Lung (tissue), 12 donors: Measurements from ENCODE around the gene TSPOAP1. TPM values are rescaled to one million over a fixed set of nuclear protein-coding genes. Genes with fewer than 3 reads are reported as not detected.
A peak's percentile ranks its signal among the peaks of the same experiment; 100 is the strongest.

ENCODE experiments used
- ATAC-seq: fragments of 200-7000 bp; cut with Tn5 transposase; one replicate; pipeline ENCODE4 v1.9.1; 2020; ENCODE audit warnings: moderate number of reproducible peaks; ENCODE audit not compliant: insufficient read depth, low FRiP score
- DNase-seq, 3 donors: peaks; one replicate each; pipeline ENCODE4 v3.0.0-alpha.2; 2013 to 2017
- H3K27ac ChIP-seq, 2 donors: one replicate each; pipeline ENCODE4 v1.5.1; 2013; ENCODE audit warnings: mild to moderate bottlenecking in 2 of 2, moderate library complexity in 2 of 2, control low read depth in 1 of 2, inconsistent platforms in 1 of 2, low read depth in 1 of 2, low read length in 1 of 2
- H3K27me3 ChIP-seq, 3 donors: one replicate each; pipeline ENCODE4 v1.5.1; 2013; ENCODE audit warnings: low read length in 2 of 3; ENCODE audit not compliant: control insufficient read depth in 3 of 3, insufficient read depth in 3 of 3
- H3K36me3 ChIP-seq, 4 donors: one replicate each; pipeline ENCODE4 v1.5.1; 2013; ENCODE audit warnings: low read length in 4 of 4, mild to moderate bottlenecking in 1 of 4, moderate library complexity in 1 of 4; ENCODE audit not compliant: control insufficient read depth in 4 of 4, insufficient read depth in 4 of 4
- H3K4me1 ChIP-seq, 5 donors: one replicate each; pipeline ENCODE4 v1.5.1; 2013; ENCODE audit warnings: low read length in 5 of 5, mild to moderate bottlenecking in 2 of 5, moderate library complexity in 1 of 5; ENCODE audit not compliant: control insufficient read depth in 5 of 5, insufficient read depth in 5 of 5
- H3K4me3 ChIP-seq: one replicate; pipeline ENCODE4 v1.5.1; 2013; ENCODE audit warnings: mild to moderate bottlenecking, control low read depth, moderate library complexity
- H3K9ac ChIP-seq, 2 donors: one replicate each; pipeline ENCODE4 v1.5.1; 2013; ENCODE audit warnings: low read length in 2 of 2, control low read depth in 1 of 2; ENCODE audit not compliant: insufficient read depth in 1 of 2
- H3K9me3 ChIP-seq, 4 donors: one replicate each; pipeline ENCODE4 v1.5.1; 2013; ENCODE audit warnings: low read length in 3 of 4, mild to moderate bottlenecking in 1 of 4, moderate library complexity in 1 of 4; ENCODE audit not compliant: control insufficient read depth in 4 of 4, insufficient read depth in 3 of 4
- CTCF ChIP-seq: IDR thresholded peaks from 2 replicates; pipeline ENCODE4 v1.5.1; 2012; ENCODE audit warnings: mild to moderate bottlenecking; ENCODE audit errors: control extremely low read depth, extremely low read depth
- WGBS, 2 donors: extraction: QIAGEN DNeasy Blood & Tissue Kit; methylation state at CpG; one replicate each; pipeline ENCODE4 v1.1.7; 2013; 5-methylcytosine and 5-hydroxymethylcytosine counted together
- polyA plus RNA-seq, 2 donors: library from polyadenylated mRNA; stranded (reverse); fragments of 200-250 nt; gene quantifications; one replicate each; pipeline ENCODE4 v1.2.1, GENCODE V29; 2013
- total RNA-seq, 2 donors: library from RNA; depleted of rRNA in 1 of 2; stranded (reverse); fragments of >200 nt in 1 of 2; gene quantifications; one replicate each; pipeline ENCODE4 v1.2.1, GENCODE V29; 2014 to 2021
- donor health status: control.
- donor health status: control.
- donor health status: Bipolar disorder and iron deficiency.
- donor health status: healthy.
- donor health status: DM: yes; HTN: yes; CAD: no.

The TSPOAP1 gene
- total and polyA plus RNA-seq, 4 donors: 7.0 to 23.5 (median 18.2) TPM

GRCh38 chr17:58336456-58337209 is 8.0 kb upstream of the TSPOAP1 start:
- Histone ChIP-seq H3K9ac (no peak overlapping the region), H3K27ac (peak overlapping the region in 1 of 2 donors; percentile 97), H3K9me3 (peaks cover 0 to 3% (median 0%) of the 10 kb centered on the region in 4 donors), H3K4me1 (peaks cover 0 to 39% (median 5%) of the 10 kb centered on the region in 5 donors), H3K4me3 (no peak overlapping the region), H3K36me3 (no peaks in the 10 kb centered on the region), H3K27me3 (no peaks in the 10 kb centered on the region)
- WGBS, 2 donors: 31 to 37% methylated on average over 5 of the region's 5 CpGs
- TF ChIP-seq CTCF: no peak
- DNase-seq (peak in 1 of 3 donors; percentile 57), ATAC-seq (no peak)

GRCh38 chr17:58335779-58336455 is 7.3 kb upstream of the TSPOAP1 start:
- H3K9ac ChIP-seq: no peak overlapping the region
- peaks cover 0 to 3% (median 0%) of the 10 kb centered on the region in 4 donors for H3K9me3 ChIP-seq
- no peaks in the 10 kb centered on the region for H3K36me3 ChIP-seq
- no peak overlapping the region for H3K4me3 ChIP-seq
- no peaks in the 10 kb centered on the region for H3K27me3 ChIP-seq
- peak in 1 of 3 donors; percentile 35 for DNase-seq
- H3K4me1 ChIP-seq: peaks cover 0 to 39% (median 5%) of the 10 kb centered on the region in 5 donors
- no peak for TF ChIP-seq CTCF
- 39 to 55% methylated on average over 4 of the region's 4 CpGs for WGBS, 2 donors
- no peak for ATAC-seq
- H3K27ac ChIP-seq: peak overlapping the region in 1 of 2 donors; percentile 97

GRCh38 chr17:58335061-58335731 is 6.6 kb upstream of the TSPOAP1 start:
- H3K9me3 ChIP-seq: peaks cover 0 to 3% (median 0%) of the 10 kb centered on the region in 4 donors
- DNase-seq: peak in 2 of 3 donors; percentile 47 to 57
- no peaks in the 10 kb centered on the region for H3K36me3 ChIP-seq
- H3K4me3 ChIP-seq: no peak overlapping the region
- 15 to 41% methylated on average over 10 of the region's 10 CpGs for whole genome bisulfite sequencing, 2 donors
- no peaks in the 10 kb centered on the region for H3K27me3 ChIP-seq
- TF ChIP-seq CTCF: no peak
- peaks cover 0 to 39% (median 5%) of the 10 kb centered on the region in 5 donors for H3K4me1 ChIP-seq
- H3K27ac ChIP-seq: peak overlapping the region in 1 of 2 donors; percentile 97
- ATAC-seq: no peak
- H3K9ac ChIP-seq: no peak overlapping the region
